Testis (tissue), 3 donors: ENCODE data around the gene L3MBTL3. TPM values are rescaled to one million over a fixed set of nuclear protein-coding genes. Genes with fewer than 3 reads are reported as not detected.

ENCODE experiments used
- DNase-seq: peaks from one replicate; pipeline ENCODE4 v3.0.0-alpha.2; 2019
- H3K27ac ChIP-seq, 2 donors: fragments of 200-600 bp; sonication (generic); one replicate each; pipeline ENCODE4 v1.5.1; 2019
- H3K27me3 ChIP-seq: fragments of 200-600 bp; sonication (generic); one replicate; pipeline ENCODE4 v1.5.1; 2019
- H3K36me3 ChIP-seq: fragments of 200-600 bp; sonication (generic); one replicate; pipeline ENCODE4 v1.5.1; 2017; ENCODE audit warnings: low read depth; ENCODE audit errors: missing control alignments
- H3K4me1 ChIP-seq: fragments of 200-600 bp; sonication (generic); one replicate; pipeline ENCODE4 v1.5.1; 2019
- H3K4me3 ChIP-seq, 2 donors: fragments of 200-600 bp; sonication (generic); one replicate each; pipeline ENCODE4 v1.5.1; 2017 to 2019
- H3K9me3 ChIP-seq: fragments of 200-600 bp; sonication (generic); one replicate; pipeline ENCODE4 v1.5.1; 2017
- CTCF ChIP-seq, 3 experiments: fragments of 450-650 bp in 2 of 3; fragments of 200-600 bp in 1 of 3; sonication (generic) in 1 of 3; IDR thresholded peaks; one replicate each; pipeline ENCODE4 v1.5.1; 2016 to 2019; ENCODE audit warnings: antibody characterized with exemption in 3 of 3, mild to moderate bottlenecking in 2 of 3, moderate library complexity in 1 of 3
- POLR2A ChIP-seq: fragments of 450-650 bp; IDR thresholded peaks from one replicate; pipeline ENCODE4 v1.6.1; 2017; ENCODE audit warnings: antibody characterized with exemption, mild to moderate bottlenecking, moderate library complexity
- WGBS, 2 donors: methylation state at CpG; one replicate each; pipeline ENCODE4 v1.1.5; 2018; 5-methylcytosine and 5-hydroxymethylcytosine counted together
- intact Hi-C: fragments of 100-400 bp; cut with DNase I; formaldehyde crosslinking; loops from one replicate; pipeline ENCODE4 v1.15.1; 2023; ENCODE audit warnings: low total_unique reads
- polyA plus RNA-seq: library from polyadenylated mRNA; stranded (reverse); fragments of 350-450 nt; fragmentation: Illumina TruSeq; extraction: RNeasy Lipid Tissue Mini Kit (QIAGEN cat#74804); gene quantifications from one replicate; pipeline ENCODE4 v1.2.3, GENCODE V29; 2014; ENCODE audit warnings: low read depth, low replicate concordance; ENCODE audit not compliant: insufficient read depth
- total RNA-seq, 2 donors: library from RNA; depleted of rRNA; stranded (reverse); fragments of >200 nt; gene quantifications; one replicate each; pipeline ENCODE4 v1.2.3, GENCODE V29; 2016

The L3MBTL3 gene
- total and polyA plus RNA-seq, 3 donors from 2014 or later = 11.0 to 32.3 (median 25.0) TPM

GRCh38 chr6:130033949-130034348 is 15.6 kb downstream of the L3MBTL3 start:
- peak overlapping the region in 1 of 2 donors; percentile 23 for H3K27ac ChIP-seq

GRCh38 chr6:130034378-130035146 is 16.2 kb downstream of the L3MBTL3 start:
- intact Hi-C loops = no loop called here
- no peak overlapping the region for H3K4me3 ChIP-seq
- WGBS, 2 donors = 71 to 77% methylated on average over 11 of the region's 11 CpGs
- no peaks in the 10 kb centered on the region for H3K9me3 ChIP-seq
- no peaks in the 10 kb centered on the region for H3K27me3 ChIP-seq
- no peaks in the 10 kb centered on the region for H3K36me3 ChIP-seq
- peak; percentile 23 for DNase-seq
- no peak for TF ChIP-seq CTCF (IDR thresholded peaks at IDR 0.05)
- TF ChIP-seq POLR2A = no peak
- peak overlapping the region; percentile 1 to 23 for H3K27ac ChIP-seq
- peaks cover 5% of the 10 kb centered on the region for H3K4me1 ChIP-seq

More at GRCh38 chr6:130033949-130034348, 15.6 kb downstream of the L3MBTL3 start:
- peak; percentile 25 for DNase-seq
- no peak for TF ChIP-seq POLR2A
- TF ChIP-seq CTCF (IDR thresholded peaks at IDR 0.05) = no peak
- Histone ChIP-seq H3K4me3 (no peak overlapping the region), H3K9me3 (no peaks in the 10 kb centered on the region), H3K36me3 (no peaks in the 10 kb centered on the region), H3K4me1 (peaks cover 5% of the 10 kb centered on the region), H3K27me3 (no peaks in the 10 kb centered on the region)
- 63 to 66% methylated on average over 5 of the region's 5 CpGs for WGBS, 2 donors
- intact Hi-C loops = no loop called here

- 41 to 59% methylated on average over 2 of the region's 2 CpGs for WGBS, 2 donors
- no peak overlapping the region for H3K4me3 ChIP-seq
- no peaks in the 10 kb centered on the region for H3K9me3 ChIP-seq
- no peak for TF ChIP-seq CTCF (IDR thresholded peaks at IDR 0.05)
- no peak for TF ChIP-seq POLR2A
- peak overlapping the region in 1 of 2 donors; percentile 1 for H3K27ac ChIP-seq
- H3K36me3 ChIP-seq = no peaks in the 10 kb centered on the region
- DNase-seq = no peak
- no peaks in the 10 kb centered on the region for H3K27me3 ChIP-seq
- intact Hi-C loops = no loop called here
- H3K4me1 ChIP-seq = peaks cover 5% of the 10 kb centered on the region
Measured at GRCh38 chr6:130035211-130035610, 16.8 kb downstream of the L3MBTL3 start.

- TF ChIP-seq CTCF (IDR thresholded peaks at IDR 0.05) = peak; percentile 15 to 73 (median 32)
- TF ChIP-seq POLR2A = no peak
- whole genome bisulfite sequencing, 2 donors = 50 to 74% methylated on average over 3 of the region's 3 CpGs
Measured at GRCh38 chr6:130037207-130037811, 18.9 kb downstream of the L3MBTL3 start.

More at GRCh38 chr6:130037207-130037811, 18.9 kb downstream of the L3MBTL3 start:
- Histone ChIP-seq H3K27ac (no peak overlapping the region), H3K9me3 (no peaks in the 10 kb centered on the region), H3K36me3 (no peaks in the 10 kb centered on the region), H3K27me3 (no peaks in the 10 kb centered on the region), H3K4me1 (peaks cover 5% of the 10 kb centered on the region), H3K4me3 (no peak overlapping the region)
- intact Hi-C loops = no loop called here
- no peak for DNase-seq
